ENCODE results near the gene MBD3L4. TPM values are rescaled to one million over a fixed set of nuclear protein-coding genes. Genes with fewer than 3 reads are reported as not detected.

MBD3L4 gene
- total RNA-seq, 1 donor from 2014 or later: not detected

- intact Hi-C loops (cut with DNase I): no loop called here
- no peak for DNase-seq (ENCODE audit: low spot score)
These were observed 52.1 kb downstream of the MBD3L4 start for GRCh38 chr19:6987850-6988249.

Other genes with a start within 250 kb of the MBD3L4 start
- gene ADGRE1, start 152.6 kb downstream of the MBD3L4 start, total RNA-seq: 0.62 TPM
- gene MBD3L2B, start 18.7 kb downstream of the MBD3L4 start, total RNA-seq: not detected
- gene MBD3L5, start 9.6 kb downstream of the MBD3L4 start, total RNA-seq: not detected
- gene MBD3L2, start 9.1 kb upstream of the MBD3L4 start, total RNA-seq: not detected
- not detected for gene MBD3L3, start 18.5 kb upstream of the MBD3L4 start, total RNA-seq
- 4.7 TPM for gene ZNF557, start 29.5 kb upstream of the MBD3L4 start, total RNA-seq